Epithelial cell of esophagus (primary cell): Measurements from ENCODE around the gene C5orf46.

Experiments
- DNase-seq: peaks from one replicate; pipeline ENCODE4 v3.0.0; 2010; ENCODE audit warnings: low read depth
- H3K4me3 ChIP-seq: 2 replicates; pipeline ENCODE4 v1.5.1; 2011; ENCODE audit warnings: mild to moderate bottlenecking, low read length, control low read depth
- CTCF ChIP-seq: IDR thresholded peaks from 2 replicates; pipeline ENCODE4 v1.5.1; 2011; ENCODE audit warnings: low read depth, mild to moderate bottlenecking, low read length, control low read depth, inconsistent platforms; ENCODE audit not compliant: insufficient read depth; ENCODE audit errors: missing control alignments

The C5orf46 gene

GRCh38 chr5:147913786-147914185 is 7.4 kb upstream of the C5orf46 start:
- TF ChIP-seq CTCF, result no peak
- peak; percentile 80 for DNase-seq
- no peak overlapping the region for H3K4me3 ChIP-seq

- no peak for TF ChIP-seq CTCF
Measured at GRCh38 chr5:147912011-147912410, 5.7 kb upstream of the C5orf46 start.

GRCh38 chr5:147911427-147911826 is 5.1 kb upstream of the C5orf46 start:
- no peak for TF ChIP-seq CTCF
- no peak for DNase-seq
- no peak overlapping the region for H3K4me3 ChIP-seq

More at GRCh38 chr5:147912011-147912410, 5.7 kb upstream of the C5orf46 start:
- DNase-seq, result no peak
- H3K4me3 ChIP-seq, result no peak overlapping the region

GRCh38 chr5:147904110-147904509 is 2.2 kb downstream of the C5orf46 start:
- TF ChIP-seq CTCF, result no peak
- H3K4me3 ChIP-seq, result no peak overlapping the region
- peak; percentile 64 for DNase-seq

- TF ChIP-seq CTCF, result no peak
- no peak for DNase-seq
Measured at GRCh38 chr5:147902609-147903115, 3.7 kb downstream of the C5orf46 start.

GRCh38 chr5:147901599-147902039 is 4.7 kb downstream of the C5orf46 start:
- DNase-seq, result no peak
- TF ChIP-seq CTCF, result no peak
- H3K4me3 ChIP-seq, result no peak overlapping the region

More at GRCh38 chr5:147902609-147903115, 3.7 kb downstream of the C5orf46 start:
- no peak overlapping the region for H3K4me3 ChIP-seq

- peak; percentile 69 for DNase-seq
- TF ChIP-seq CTCF, result no peak
- H3K4me3 ChIP-seq, result no peak overlapping the region
Measured at GRCh38 chr5:147898875-147899401, 7.4 kb downstream of the C5orf46 start.
